IMR-90 (cell line): ENCODE measurements around the gene CCR9. TPM values are rescaled to one million over a fixed set of nuclear protein-coding genes. Genes with fewer than 3 reads are reported as not detected.

Experiments used
- ATAC-seq: fragments of 200-7000 bp; cut with Tn5 transposase; 2 replicates; pipeline ENCODE4 v1.9.1; 2020; ENCODE audit warnings: low read depth, mild to moderate bottlenecking, moderate library complexity
- BruUV-seq: library from RNA; stranded (reverse); fragments of 400-500 nt; replicated peaks from 2 replicates; lab custom pipeline; 2021; lab: Mats Ljungman, UMichigan
- CTCF ChIA-PET: fragments of 300-600 bp; formaldehyde crosslinking; extraction: SDS; loops from one replicate; lab custom pipeline; 2021; ENCODE audit warnings: antibody characterized with exemption; lab: Yijun Ruan, JAX
- POLR2A ChIA-PET: fragments of 300-600 bp; sonication (Branson Sonifier 250); formaldehyde crosslinking; loops from one replicate; lab custom pipeline; 2022; ENCODE audit warnings: antibody characterized with exemption; ENCODE audit not compliant: unreplicated experiment; lab: Charles Lee
- DNase-seq: peaks from one replicate; pipeline ENCODE4 v3.0.0; 2013
- H2AFZ ChIP-seq: replicated peaks from 2 replicates; pipeline ENCODE3; 2013; ENCODE audit warnings: low read length, mild to moderate bottlenecking; ENCODE audit not compliant: poor library complexity
- H2AK5ac ChIP-seq: 2 replicates; pipeline ENCODE4 v1.6.1; 2013; ENCODE audit warnings: low read depth, low read length, inconsistent platforms
- H2AK9ac ChIP-seq: replicated peaks from 2 replicates; pipeline ENCODE3; 2013; ENCODE audit warnings: mild to moderate bottlenecking, low read depth, low read length, moderate library complexity; ENCODE audit not compliant: poor library complexity
- H2BK120ac ChIP-seq: 2 replicates; pipeline ENCODE4 v1.6.1; 2013; ENCODE audit warnings: low read depth, low read length, inconsistent platforms
- H2BK15ac ChIP-seq: 3 replicates; pipeline ENCODE4 v1.6.1; 2013; ENCODE audit warnings: low read depth, low read length, inconsistent platforms
- H2BK20ac ChIP-seq: 2 replicates; pipeline ENCODE4 v1.6.1; 2013; ENCODE audit warnings: low read depth, mild to moderate bottlenecking, inconsistent platforms, low read length, moderate library complexity
- H2BK5ac ChIP-seq: 2 replicates; pipeline ENCODE4 v1.6.1; 2013; ENCODE audit warnings: mild to moderate bottlenecking, low read depth, low read length, inconsistent platforms; ENCODE audit not compliant: poor library complexity, severe bottlenecking
- H3K14ac ChIP-seq: replicated peaks from 2 replicates; pipeline ENCODE4 v1.6.1; 2013; ENCODE audit warnings: low read depth, low read length, inconsistent platforms
- H3K18ac ChIP-seq: 2 replicates; pipeline ENCODE4 v1.6.1; 2013; ENCODE audit warnings: low read depth, low read length, control low read depth
- H3K23ac ChIP-seq: 2 replicates; pipeline ENCODE4 v1.6.1; 2013; ENCODE audit warnings: low read depth, low read length, inconsistent platforms
- H3K27ac ChIP-seq: 2 replicates; pipeline ENCODE4 v1.5.1; 2013; ENCODE audit warnings: mild to moderate bottlenecking, control low read depth, low read length; ENCODE audit not compliant: insufficient read depth
- H3K27me3 ChIP-seq: 2 replicates; pipeline ENCODE4 v1.6.1; 2013; ENCODE audit warnings: low read length; ENCODE audit not compliant: control insufficient read depth, insufficient read depth
- H3K36me3 ChIP-seq: 2 replicates; pipeline ENCODE4 v1.6.1; 2013; ENCODE audit warnings: low read length, mixed read lengths; ENCODE audit not compliant: control insufficient read depth, insufficient read depth
- H3K4ac ChIP-seq: 2 replicates; pipeline ENCODE4 v1.6.1; 2013; ENCODE audit warnings: low read depth, low read length, inconsistent platforms
- H3K4me1 ChIP-seq: 2 replicates; pipeline ENCODE4 v1.6.1; 2013; ENCODE audit warnings: low read length, mixed read lengths; ENCODE audit not compliant: control insufficient read depth, insufficient read depth
- H3K4me2 ChIP-seq: 2 replicates; pipeline ENCODE4 v1.6.1; 2013; ENCODE audit warnings: low read depth, mild to moderate bottlenecking, control low read depth, low read length, moderate library complexity
- H3K4me3 ChIP-seq: 2 replicates; pipeline ENCODE4 v1.5.1; 2013; ENCODE audit warnings: low read depth, mild to moderate bottlenecking, control low read depth, low read length, moderate library complexity; ENCODE audit not compliant: insufficient read depth
- H3K56ac ChIP-seq: 2 replicates; pipeline ENCODE4 v1.6.1; 2013; ENCODE audit warnings: low read length, inconsistent platforms; ENCODE audit not compliant: insufficient read depth; ENCODE audit errors: extremely low read depth
- H3K79me1 ChIP-seq, 2 experiments: 2 replicates each; pipeline ENCODE4 v1.6.1; 2013; ENCODE audit warnings: low read length in 2 of 2, inconsistent platforms in 1 of 2, low read depth in 1 of 2
- H3K9ac ChIP-seq: 2 replicates; pipeline ENCODE4 v1.6.1; 2013; ENCODE audit warnings: low read depth, low read length, control low read depth
- H3K9me1 ChIP-seq: 2 replicates; pipeline ENCODE4 v1.6.1; 2013; ENCODE audit warnings: low read length, inconsistent platforms; ENCODE audit not compliant: insufficient read depth
- H3K9me3 ChIP-seq: 2 replicates; pipeline ENCODE4 v1.6.1; 2013; ENCODE audit warnings: low read length; ENCODE audit not compliant: control insufficient read depth, insufficient read depth
- H4K20me1 ChIP-seq: 2 replicates; pipeline ENCODE4 v1.6.1; 2013; ENCODE audit warnings: low read length, inconsistent platforms; ENCODE audit not compliant: insufficient read depth
- H4K5ac ChIP-seq: 2 replicates; pipeline ENCODE4 v1.6.1; 2013; ENCODE audit warnings: mild to moderate bottlenecking, low read depth, low read length, control low read depth
- H4K8ac ChIP-seq, 2 experiments: 2 replicates each; pipeline ENCODE4 v1.6.1; 2013; ENCODE audit warnings: low read depth in 2 of 2, low read length in 2 of 2, control low read depth in 1 of 2, inconsistent platforms in 1 of 2
- H4K91ac ChIP-seq: 2 replicates; pipeline ENCODE4 v1.6.1; 2013; ENCODE audit warnings: low read depth, low read length, inconsistent platforms; ENCODE audit not compliant: insufficient read depth
- CHD1 ChIP-seq: IDR thresholded peaks from 2 replicates; pipeline ENCODE4 v1.6.1; 2012; ENCODE audit warnings: low read depth, low read length, improper control_type of control experiment
- MAZ ChIP-seq: IDR thresholded peaks from 2 replicates; pipeline ENCODE4 v1.6.1; 2012; ENCODE audit warnings: low read depth, mild to moderate bottlenecking, low read length, improper control_type of control experiment, moderate library complexity, borderline replicate concordance
- MXI1 ChIP-seq: IDR thresholded peaks from 2 replicates; pipeline ENCODE4 v1.6.1; 2012; ENCODE audit warnings: low read depth, mild to moderate bottlenecking, low read length, moderate library complexity, borderline replicate concordance
- POLR2A ChIP-seq: IDR thresholded peaks from 2 replicates; pipeline ENCODE4 v1.6.1; 2012; ENCODE audit warnings: mild to moderate bottlenecking, low read depth, low read length
- SMC3 ChIP-seq: fragments of 150-350 bp; IDR thresholded peaks from 2 replicates; pipeline ENCODE4 v1.6.1; 2016; ENCODE audit warnings: low read depth, mild to moderate bottlenecking, antibody characterized with exemption, low read length, moderate library complexity
- WGBS, 2 experiments: methylation state at CpG; one replicate each; pipeline versions ENCODE4 v1.1.5 to v1.1.7; 2013; ENCODE audit warnings: missing lambda C conversion rate in 2 of 2; ENCODE audit not compliant: insufficient read length in 1 of 2; ENCODE audit errors: extremely low coverage in 2 of 2; 5-methylcytosine and 5-hydroxymethylcytosine counted together
- dilution Hi-C: fragments of 300-500 bp; cut with HindIII; formaldehyde crosslinking; loops from one replicate; pipeline ENCODE4 v1.14.3; 2018; ENCODE audit warnings: low sequenced_read_pairs; ENCODE audit not compliant: unreplicated experiment
- in situ Hi-C: fragments of 300-500 bp; cut with MboI; formaldehyde crosslinking; loops from 3 replicates; pipeline ENCODE4 v1.14.3; 2019; ENCODE audit warnings: low sequenced_read_pairs, inconsistent platforms, mixed read lengths
- intact Hi-C: fragments of 100-400 bp; cut with micrococcal nuclease; formaldehyde crosslinking; loops from 2 replicates; pipeline ENCODE4 v1.10.0; 2022
- polyA plus RNA-seq, 3 experiments: library from polyadenylated mRNA; depleted of rRNA; stranded (reverse); fragments of >200 nt; gene quantifications; 2 replicates each; pipeline ENCODE4 v1.2.3, GENCODE V29; 2012; ENCODE audit warnings: low replicate concordance in 1 of 3
- total RNA-seq: library from RNA; depleted of rRNA; stranded (reverse); fragments of >200 nt; gene quantifications from 2 replicates; pipeline ENCODE4 v1.2.3, GENCODE V29; 2012

CCR9 gene
- total and polyA plus RNA-seq, 2 of the 4 experiments (the other 2 are of a cell fraction): not detected

DNA sequence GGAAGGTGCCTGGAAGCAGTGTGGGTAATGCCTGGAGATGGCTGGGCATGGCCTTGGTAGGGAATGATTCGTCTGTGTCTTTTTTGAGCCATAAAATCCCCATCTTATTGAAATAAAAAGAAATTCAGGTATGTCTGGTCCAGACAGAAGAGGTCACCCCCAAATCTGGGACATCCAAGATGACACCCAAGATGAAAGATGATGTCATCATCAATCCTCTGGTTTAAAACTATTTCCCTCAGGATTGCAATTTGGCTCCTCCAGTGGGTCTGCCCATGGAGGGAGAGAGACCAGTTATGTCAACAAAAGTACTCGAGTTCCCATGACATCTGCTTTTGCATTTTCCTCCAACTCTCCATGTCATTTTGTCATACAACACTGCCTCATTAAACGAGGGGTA, 16.7 kb upstream of the CCR9 start:
- DNase-seq (no peak), ATAC-seq (no peak)
- Histone ChIP-seq H3K56ac (no peak overlapping the region), H3K4ac (no peak overlapping the region), H2BK5ac (no peak overlapping the region), H3K4me2 (no peak overlapping the region), H4K8ac (no peak overlapping the region), H2AK5ac (no peak overlapping the region), H4K5ac (no peak overlapping the region), H3K18ac (no peak overlapping the region), H3K9me1 (0 out of 2 replicates have a peak, but pooled peaks cover under 1% of the 10 kb centered on the region), H3K27ac (no peak overlapping the region), H2BK20ac (no peak overlapping the region), H3K4me1 (no peaks in the 10 kb centered on the region), H3K36me3 (no peaks in the 10 kb centered on the region), H3K9ac (no peak overlapping the region), H4K20me1 (no peaks in the 10 kb centered on the region), H3K23ac (no peak overlapping the region), H2BK15ac (no peak overlapping the region), H2AFZ (no peak overlapping the region), H3K4me3 (no peak overlapping the region), H3K9me3 (no peaks in the 10 kb centered on the region), H2BK120ac (no peak overlapping the region), H3K14ac (no peak overlapping the region), H3K79me1 (no peaks in the 10 kb centered on the region), H4K91ac (no peak overlapping the region), H3K27me3 (peaks cover 45% of the 10 kb centered on the region), H2AK9ac (no peak overlapping the region)
- dilution Hi-C loops (no loop called here), intact Hi-C loops (no loop called here), in situ Hi-C loops (no loop called here)
- BruUV-seq: no TSS peak
- ChIA-PET POLR2A (no interaction called here), CTCF (no interaction called here)
- TF ChIP-seq POLR2A (no peak), MAZ (no peak), MXI1 (no peak), CHD1 (no peak), SMC3 (no peak)
- no CpG with 5 or more reads among the region's 3 CpGs for WGBS, 2 experiments
